GM19468 (cell line): Measurements from ENCODE around the gene NCR2.
"Not testable (repeated sequence)": the region's sequence is repeated elsewhere in the genome, so short reads cannot be mapped to it uniquely, and the experiment has no call there.

Experiments used
- ATAC-seq: cut with Tn5 transposase; IDR thresholded peaks from one replicate; pipeline ENCODE4 v1.9.1; 2021; ENCODE audit warnings: mild to moderate bottlenecking, moderate library complexity, moderate number of reproducible peaks; ENCODE audit not compliant: unreplicated experiment; ENCODE audit errors: extremely low read depth

The NCR2 gene, protein sequence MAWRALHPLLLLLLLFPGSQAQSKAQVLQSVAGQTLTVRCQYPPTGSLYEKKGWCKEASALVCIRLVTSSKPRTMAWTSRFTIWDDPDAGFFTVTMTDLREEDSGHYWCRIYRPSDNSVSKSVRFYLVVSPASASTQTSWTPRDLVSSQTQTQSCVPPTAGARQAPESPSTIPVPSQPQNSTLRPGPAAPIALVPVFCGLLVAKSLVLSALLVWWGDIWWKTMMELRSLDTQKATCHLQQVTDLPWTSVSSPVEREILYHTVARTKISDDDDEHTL

GRCh38 chr6:41335296-41335695 lies at the start of gene NCR2:
TSS of gene NCR2 (plus strand) at chr6:41335608. CDS start at chr6:41335877, 269 bp downstream.
- no peak for ATAC-seq

GRCh38 chr6:41286544-41287346 lies 48.7 kb upstream of the NCR2 start, which contains the start of gene TREM1:
TSS of gene TREM1 (minus strand) at chr6:41286682. CDS start at chr6:41286655, 27 bp downstream.
- no peak for ATAC-seq

DNA sequence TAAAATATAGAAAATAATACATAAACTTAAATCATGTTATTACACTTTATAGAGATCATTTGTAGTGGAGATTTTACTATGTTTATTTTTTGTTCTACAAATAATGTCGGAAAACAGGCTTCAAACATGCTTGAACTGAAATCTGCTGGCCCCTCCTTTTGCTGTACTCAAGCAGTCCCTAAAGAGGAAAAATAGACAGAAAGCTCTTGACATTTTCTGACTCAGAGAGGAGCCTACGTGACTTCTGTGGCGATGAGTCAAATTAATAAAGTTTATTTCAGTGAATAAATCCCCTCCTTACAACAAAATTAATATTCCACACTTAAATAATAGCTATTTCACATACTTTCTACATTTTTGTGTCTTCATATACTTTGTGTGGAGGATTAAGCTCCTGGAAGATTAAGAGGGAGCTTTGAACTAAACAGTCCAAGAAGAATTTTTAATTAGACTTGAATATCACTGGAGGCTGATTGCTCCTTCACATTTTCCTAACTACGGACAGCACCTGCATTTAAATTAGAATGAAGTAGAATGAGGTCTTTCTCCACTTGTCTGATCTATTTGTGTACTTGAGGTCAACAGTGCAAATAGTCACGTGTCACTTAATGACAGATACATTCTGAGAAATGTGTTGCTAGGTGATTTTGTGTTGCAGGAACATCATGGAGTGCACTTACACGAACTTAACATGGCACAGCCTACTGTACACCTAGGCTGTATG lies 47.2 kb upstream of the NCR2 start:
- no peak for ATAC-seq

GRCh38 chr6:41288754-41289129 lies 46.7 kb upstream of the NCR2 start:
- no peak for ATAC-seq

DNA sequence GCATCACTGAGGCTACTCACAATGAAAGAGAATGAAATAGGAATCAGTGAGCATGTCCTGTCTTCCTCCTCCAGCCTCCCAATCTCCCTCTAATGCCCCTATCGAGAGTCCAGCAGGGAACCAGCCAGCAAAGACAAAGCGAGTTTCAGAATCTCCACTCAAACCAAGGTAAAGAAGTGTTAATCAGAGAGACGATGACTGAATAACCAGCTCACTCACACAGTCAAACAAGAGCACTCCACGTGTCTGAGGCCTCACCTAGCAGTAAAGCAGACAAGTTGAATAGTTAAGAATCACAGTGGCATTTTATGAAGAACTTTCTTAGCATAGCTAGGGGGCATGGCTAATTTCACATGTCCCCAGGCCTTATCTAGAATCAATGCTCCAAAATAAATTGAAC lies 45.6 kb upstream of the NCR2 start:
- ATAC-seq, result no peak

- no peak for ATAC-seq
Measured at GRCh38 chr6:41291717-41292116, 43.7 kb upstream of the NCR2 start.

GRCh38 chr6:41294214-41294872 lies 41.1 kb upstream of the NCR2 start:
- no peak for ATAC-seq

GRCh38 chr6:41297248-41297647 lies 38.2 kb upstream of the NCR2 start:
- not testable (repeated sequence) for ATAC-seq

GRCh38 chr6:41298785-41299502 lies 36.5 kb upstream of the NCR2 start:
- no peak for ATAC-seq

- ATAC-seq, result no peak
Measured at GRCh38 chr6:41302638-41303037, 32.8 kb upstream of the NCR2 start.

DNA sequence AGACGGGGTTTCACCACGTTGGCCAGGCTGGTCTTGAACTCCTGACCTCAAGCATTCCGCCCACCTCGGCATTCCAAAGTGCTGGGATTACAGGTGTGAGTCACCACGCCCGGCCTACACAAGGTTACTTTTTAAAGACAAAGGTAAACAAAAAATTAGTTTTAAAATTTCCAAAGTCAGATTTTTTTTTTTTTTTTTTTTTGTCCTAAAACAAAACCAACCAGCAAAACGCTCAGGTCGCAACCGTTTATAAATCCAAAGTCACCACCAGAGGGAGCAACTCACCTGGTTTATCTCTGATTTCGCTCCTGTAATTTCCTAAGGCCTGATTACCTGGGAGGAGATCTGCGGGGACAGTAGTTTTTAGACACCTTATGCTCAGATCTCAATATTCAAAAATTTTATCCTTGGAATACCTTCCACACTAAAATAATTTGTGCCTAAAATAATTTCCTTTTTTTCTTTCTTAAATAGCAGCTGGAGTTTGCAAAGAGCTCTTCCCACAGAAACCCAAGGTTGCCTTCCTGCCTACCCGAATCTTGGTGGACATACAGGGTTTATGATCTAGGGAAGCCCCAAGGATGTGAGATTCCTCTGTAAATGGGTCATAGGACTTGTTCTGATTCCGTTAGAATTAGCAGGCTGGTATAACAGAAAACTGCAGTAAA lies 29.1 kb upstream of the NCR2 start:
- no peak for ATAC-seq

DNA sequence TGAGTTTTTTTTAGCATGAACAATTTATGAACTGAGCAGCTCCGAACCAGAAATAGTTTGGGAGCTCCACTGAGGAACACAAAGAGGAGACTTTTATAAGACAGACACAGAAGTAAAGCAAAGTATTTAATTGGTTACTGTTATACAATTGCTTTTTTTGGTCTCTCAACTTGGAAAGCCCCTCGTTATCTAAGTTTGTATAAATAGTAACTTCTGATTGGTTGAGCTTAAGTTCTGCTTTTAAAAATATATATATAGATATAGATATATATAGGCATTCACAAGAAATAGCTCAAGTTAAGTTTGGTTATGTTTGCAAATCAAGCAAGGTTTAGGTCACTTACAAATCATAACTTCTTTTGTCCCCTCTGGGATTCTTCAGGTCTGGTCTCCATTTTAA lies 20.2 kb upstream of the NCR2 start:
- no peak for ATAC-seq

DNA sequence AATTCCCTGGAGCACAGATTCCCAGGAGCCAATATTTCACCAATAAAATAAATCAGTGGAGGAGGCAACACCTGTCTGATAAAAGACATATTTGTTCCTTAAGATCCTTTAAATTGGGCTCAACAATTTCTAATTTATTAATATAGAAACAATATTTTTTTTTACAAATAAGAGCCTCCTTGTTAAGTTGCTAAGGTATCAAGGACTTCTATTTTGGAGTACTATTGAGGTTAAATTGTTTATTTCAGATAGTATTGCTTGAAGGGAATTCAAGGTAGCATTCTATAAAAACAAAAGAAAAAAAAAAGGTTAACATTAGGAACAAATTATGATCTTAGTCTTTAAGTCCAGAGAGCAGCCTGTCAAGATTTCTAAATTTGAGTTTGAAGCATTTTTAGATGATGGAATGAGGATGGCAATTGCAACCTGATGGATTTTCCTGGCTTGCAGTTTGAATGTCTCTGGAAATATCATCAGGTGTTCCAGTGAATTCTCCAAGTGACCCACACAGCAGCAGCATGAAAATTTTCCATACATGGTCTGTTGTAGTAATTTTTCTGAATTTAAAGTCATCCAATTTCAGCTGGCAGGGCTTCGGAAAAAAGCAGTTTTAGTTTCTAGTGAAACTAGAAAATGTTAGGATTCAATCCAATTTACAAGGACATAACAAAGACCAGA lies 19.3 kb upstream of the NCR2 start:
- no peak for ATAC-seq

DNA sequence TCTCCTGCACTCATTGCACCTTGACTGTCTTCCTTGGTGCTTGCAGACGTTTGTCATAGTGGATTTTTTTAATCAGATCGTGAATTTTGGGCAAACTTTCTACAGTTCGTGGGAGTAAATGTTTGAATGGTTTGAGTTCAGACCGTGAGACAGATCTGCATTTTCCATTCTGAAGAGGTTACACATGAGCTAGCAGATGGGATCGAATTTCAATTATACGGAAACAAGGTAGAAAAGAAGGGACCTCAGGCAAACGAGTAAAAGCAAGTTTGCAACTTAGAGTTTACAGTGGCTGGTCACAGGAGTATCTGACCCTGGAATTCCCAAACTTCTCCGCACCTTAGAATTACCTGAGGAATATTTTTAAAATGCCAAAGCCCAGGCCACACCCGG lies 17.2 kb upstream of the NCR2 start:
- no peak for ATAC-seq

- peak; percentile 62 for ATAC-seq
Measured at GRCh38 chr6:41318654-41319565, 16.5 kb upstream of the NCR2 start.

GRCh38 chr6:41321183-41321582 lies 14.2 kb upstream of the NCR2 start:
- ATAC-seq, result no peak

DNA sequence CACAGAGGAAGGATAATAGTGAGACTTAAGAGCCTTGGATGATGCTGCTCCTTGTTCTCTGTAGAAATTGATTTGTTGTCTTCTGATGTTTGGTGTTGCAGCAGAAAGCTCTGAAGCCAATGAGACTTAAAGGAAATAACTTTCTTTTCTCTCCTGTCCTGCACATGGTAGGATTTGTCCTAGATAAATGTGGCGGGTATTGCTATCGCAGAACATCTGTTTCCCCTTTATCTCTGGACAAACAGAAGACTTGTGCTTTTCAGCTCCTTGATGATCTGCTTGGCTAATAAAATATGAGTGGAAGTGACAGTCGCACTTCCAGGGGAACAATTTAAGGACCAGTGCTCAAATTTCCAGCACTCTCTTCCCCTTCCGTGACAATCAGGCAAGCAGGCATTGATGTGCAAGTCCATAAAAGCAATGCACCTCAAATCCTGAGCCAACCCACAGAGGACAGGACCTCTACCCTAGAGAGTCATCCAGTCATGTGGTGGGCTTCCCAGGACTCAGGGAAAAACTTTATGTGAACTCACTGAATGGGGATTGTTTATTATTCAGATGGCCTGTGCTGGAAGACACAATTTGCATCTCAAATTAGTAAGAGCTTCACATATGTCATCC lies 9.9 kb upstream of the NCR2 start:
- no peak for ATAC-seq
